Thoracic aorta endothelial cell (primary cell): ENCODE data around the gene MACROD1. TPM values are rescaled to one million over a fixed set of nuclear protein-coding genes. Genes with fewer than 3 reads are reported as not detected.

Source experiments
- small RNA-seq: library from RNA; depleted of rRNA; stranded (forward); fragments of <200 nt; gene quantifications from one replicate; pipeline ENCODE3, GENCODE V24; 2012
- total RNA-seq: library from RNA; depleted of rRNA; stranded (reverse); fragments of >200 nt; gene quantifications from 2 replicates; pipeline ENCODE4 v1.2.3, GENCODE V29; 2012

Gene MACROD1, protein sequence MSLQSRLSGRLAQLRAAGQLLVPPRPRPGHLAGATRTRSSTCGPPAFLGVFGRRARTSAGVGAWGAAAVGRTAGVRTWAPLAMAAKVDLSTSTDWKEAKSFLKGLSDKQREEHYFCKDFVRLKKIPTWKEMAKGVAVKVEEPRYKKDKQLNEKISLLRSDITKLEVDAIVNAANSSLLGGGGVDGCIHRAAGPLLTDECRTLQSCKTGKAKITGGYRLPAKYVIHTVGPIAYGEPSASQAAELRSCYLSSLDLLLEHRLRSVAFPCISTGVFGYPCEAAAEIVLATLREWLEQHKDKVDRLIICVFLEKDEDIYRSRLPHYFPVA
- 12.4 and 18.5 TPM in 2 replicates for total RNA-seq

DNA sequence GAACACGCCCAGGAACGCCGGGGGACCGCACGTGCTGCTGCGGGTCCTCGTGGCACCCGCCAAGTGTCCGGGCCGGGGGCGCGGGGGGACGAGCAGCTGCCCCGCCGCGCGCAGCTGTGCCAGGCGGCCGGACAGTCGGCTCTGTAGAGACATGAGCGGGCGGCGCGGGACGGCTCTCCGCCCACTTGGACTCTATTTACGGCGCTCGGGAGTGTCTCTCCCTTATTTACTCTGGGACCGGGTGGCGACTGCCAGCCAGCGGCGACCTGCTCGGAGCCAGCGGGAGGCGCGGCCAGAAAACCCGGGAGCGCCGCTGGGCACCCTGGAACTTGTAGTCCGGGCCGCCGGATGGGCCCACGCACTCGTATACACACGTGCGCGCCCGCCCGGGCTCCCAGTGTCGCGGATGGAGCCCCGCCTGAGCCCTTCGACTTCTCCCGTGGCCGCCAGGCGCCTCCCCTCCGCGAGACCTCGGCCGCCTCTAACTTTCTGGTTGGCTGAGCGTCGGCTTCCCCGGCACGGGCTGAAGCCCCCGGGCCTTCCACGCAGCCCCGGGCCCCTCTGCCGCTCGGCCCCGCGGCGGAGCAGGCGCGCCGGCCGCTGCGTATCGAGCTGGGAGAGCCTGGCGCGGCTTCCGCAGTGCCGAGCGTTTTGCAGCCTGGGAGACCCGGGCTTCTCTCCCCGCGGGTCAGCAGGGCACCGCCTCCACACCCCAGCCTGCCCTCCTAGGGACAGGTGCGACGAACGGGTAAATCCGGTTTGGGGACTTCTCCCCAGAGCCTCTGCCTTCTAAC lies at the start of gene MACROD1:
Gene MACROD1 (minus strand): TSS at position 272 of the 794 bp plus-strand sequence. CDS start 119 bp downstream, at position 153.

DNA sequence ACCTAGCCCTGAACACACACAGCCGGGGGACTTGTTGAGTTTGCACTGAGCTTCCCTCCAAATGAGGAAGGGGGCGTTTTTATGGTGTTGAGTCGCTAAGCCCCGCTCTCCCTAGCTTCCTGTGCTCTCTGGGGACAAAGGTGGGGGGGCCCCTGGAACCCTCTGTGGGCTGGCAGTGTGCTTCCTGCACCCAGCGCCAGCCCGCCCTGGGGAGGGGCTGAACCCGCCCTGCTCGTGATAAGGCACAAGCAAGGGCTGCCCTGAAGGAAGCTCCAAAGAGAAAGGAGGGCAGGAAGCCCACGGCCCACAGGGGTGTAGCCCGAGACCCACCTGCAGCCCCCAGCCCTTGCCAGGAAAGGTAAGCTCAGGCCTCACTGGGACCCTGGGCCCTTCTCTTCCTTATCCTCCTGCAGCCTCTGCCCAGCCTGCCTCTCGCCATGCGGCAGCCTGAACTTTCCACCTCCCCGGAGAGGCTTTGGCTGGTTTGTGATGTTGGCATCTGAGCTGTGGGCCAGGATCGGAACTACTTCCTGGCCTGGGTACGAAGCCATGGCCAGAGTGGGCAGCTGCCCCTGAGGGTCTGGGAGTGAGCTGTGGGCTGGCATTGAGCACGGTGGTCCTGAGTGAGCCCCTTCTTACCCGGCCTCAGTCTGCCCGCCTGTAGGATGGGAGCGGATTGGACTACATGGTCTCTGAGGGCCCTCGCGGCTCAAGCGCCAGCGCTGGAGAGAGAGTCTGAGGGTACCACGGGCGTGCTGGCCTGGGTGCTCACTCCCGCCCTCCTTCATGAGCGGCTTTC lies 40.7 kb upstream of the MACROD1 start, which contains the start of gene FERMT3:
Gene FERMT3 (plus strand): TSS at position 265 of the 799 bp plus-strand sequence. CDS start 644 bp downstream, outside the sequence.

DNA sequence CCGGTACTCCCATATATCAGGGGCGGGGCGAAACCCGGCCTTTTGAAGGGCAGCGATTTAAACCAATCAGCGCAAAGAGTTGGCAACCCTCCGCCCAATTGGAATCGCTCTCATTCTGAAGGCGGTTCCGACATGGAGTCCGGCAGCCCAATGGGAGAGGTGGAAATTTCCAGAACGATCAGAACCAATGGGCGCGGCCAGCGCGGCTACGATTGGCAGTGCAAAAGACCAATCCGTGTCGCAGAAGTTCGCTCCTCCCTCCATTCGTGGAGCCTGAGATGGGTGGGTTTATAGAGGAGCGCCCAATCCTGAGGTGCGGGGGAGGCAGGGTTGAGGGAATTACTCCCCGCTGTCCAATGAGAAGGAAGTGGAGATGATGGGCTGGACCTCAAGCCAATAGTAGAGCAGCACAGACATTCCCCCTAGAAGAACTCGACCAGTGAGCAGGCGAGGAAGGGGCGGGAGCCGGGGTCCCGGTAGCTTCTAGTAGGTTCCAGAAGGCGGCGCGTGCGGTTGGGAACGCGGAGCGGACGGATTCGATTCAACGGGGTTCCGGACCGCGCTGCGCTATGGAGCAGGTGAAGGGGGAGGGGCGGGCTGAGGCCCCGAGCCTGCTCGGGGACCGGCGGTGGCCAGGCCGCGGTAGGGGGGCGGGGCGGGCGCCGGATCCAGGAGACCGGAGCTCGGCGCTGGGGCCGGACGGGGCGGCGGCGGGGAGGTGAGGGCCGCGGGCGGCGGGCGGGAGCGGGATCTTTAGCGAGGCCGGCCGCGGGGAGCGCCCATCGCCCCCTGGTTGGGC lies 20.0 kb upstream of the MACROD1 start, which contains the start of gene STIP1:
Gene STIP1 (plus strand): TSS at position 479 of the 799 bp plus-strand sequence. CDS start 91 bp downstream, at position 570.

DNA sequence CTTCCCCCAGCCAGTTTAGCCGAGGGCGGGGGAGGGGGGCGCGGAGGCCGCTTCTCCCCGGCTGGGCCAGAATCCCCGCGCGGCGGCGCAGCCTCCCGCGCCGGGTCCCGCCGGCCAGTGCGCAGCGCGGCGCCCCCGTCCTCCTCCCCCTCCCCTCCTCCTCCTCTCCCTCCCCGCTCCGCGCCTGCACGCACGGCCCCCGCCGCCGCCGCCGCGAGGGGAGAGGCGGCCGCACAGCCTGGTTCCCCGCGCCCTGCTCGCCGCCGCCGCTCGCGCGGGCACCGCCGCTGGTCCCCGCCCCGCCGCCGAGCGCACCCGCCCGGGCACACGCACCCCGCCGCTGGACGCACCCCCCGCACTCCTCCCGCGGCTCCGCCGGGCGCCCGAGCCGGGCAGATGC lies 130.3 kb downstream of the MACROD1 start, which contains the start of gene FLRT1:
Gene FLRT1 (plus strand): TSS at position 356 of the 400 bp plus-strand sequence. CDS start 80,337 bp downstream, outside the sequence.

DNA sequence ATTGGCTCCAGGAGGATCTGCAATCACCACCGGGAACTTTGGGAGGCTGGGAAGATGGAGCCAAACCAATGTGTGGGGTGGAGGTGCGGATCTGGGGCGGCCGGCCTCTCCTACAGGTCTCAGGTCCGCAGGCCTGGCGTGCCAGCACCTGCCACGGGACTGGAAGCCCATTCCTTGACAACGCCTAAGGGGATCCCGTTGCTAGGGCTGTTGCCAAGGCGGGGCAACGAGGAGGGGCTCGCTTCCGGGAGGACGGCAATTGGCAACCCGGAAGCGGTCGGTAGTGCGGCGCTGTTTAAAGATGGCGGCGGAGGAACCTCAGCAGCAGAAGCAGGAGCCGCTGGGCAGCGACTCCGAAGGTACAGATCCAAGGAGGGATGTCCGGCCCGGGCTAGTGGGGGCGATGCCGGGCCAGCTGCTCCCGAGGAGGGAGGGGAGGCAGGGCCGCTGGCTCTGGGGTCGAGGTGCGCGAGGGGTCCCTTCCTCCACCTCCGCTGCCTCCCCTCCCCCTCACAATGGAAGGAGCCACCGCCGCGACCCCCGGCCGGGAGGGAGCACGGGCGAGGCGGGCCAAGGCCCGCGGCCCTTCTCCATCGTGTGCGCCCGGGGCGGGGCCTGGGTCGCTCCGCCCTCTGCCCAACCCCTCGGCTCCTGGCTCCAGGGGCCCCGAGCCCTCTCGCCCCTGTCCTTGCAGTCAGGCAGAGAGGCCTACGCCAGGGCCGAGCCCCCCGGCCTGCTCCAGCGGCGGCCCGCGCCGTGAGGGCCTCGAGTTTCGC lies 179.6 kb downstream of the MACROD1 start, which contains the start of gene OTUB1:
Gene OTUB1 (plus strand): TSS at position 283 of the 776 bp plus-strand sequence. CDS start 19 bp downstream, at position 302.

DNA sequence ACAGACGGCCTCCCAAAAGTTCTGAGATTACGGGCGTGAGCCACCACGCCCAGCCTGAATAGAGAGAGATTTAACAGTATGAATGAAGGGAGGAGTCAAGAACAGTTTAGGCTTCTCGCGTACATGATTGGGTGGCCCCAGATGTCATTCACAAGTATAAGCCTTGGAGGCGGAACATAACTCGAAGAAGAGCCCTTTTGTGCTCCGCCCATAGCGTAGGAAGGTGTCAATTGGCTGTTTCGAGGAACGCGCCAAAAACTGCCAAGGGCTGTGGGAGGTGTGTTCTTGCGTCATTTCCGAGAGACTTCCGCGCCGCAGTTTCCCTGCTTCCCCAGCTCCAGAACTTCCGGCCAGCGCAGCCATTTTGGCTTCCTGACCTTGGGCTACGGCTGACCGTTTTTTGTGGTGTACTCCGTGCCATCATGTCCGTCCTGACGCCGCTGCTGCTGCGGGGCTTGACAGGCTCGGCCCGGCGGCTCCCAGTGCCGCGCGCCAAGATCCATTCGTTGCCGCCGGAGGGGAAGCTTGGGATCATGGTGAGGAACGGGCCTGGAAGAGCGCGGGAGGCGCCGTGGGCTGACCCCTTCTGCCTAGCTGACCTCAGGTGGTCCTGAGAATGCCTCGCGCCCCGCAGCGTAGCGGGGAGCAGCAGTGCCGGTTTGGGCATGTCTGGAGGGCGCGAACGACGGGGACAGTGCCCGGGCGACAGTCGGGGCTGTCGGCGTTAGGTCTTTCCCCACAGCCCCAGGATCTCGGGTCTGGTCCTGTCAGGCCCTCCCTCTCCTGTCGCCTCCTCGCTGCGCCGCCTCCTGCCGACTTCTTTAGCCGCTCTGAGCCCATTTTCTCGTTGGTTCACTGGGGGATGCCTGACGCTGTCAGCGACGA lies 191.4 kb downstream of the MACROD1 start, which contains the start of gene COX8A:
Gene COX8A (plus strand): TSS at position 362 of the 885 bp plus-strand sequence. CDS start 61 bp downstream, at position 423.

Small RNA genes within 50 kb of the gene (small RNA-seq; reads per million reads assigned to genes)
- not detected for gene RNU6-45P

Other genes starting within 250 kb of the MACROD1 start
- gene RCOR2, start 248.9 kb downstream of the MACROD1 start, total RNA-seq: 0.36 and 0.40 TPM in 2 replicates
- gene NAA40, start 227.1 kb downstream of the MACROD1 start, total RNA-seq: 19.8 and 23.0 TPM in 2 replicates
- 188 and 250 TPM in 2 replicates for gene COX8A, start 191.5 kb downstream of the MACROD1 start, total RNA-seq
- gene OTUB1, start 179.7 kb downstream of the MACROD1 start, total RNA-seq: 41.8 and 53.3 TPM in 2 replicates
- not detected in 2 replicates for gene FLRT1, start 130.2 kb downstream of the MACROD1 start, total RNA-seq
- 247 and 273 TPM in 2 replicates for gene STIP1, start 20.1 kb upstream of the MACROD1 start, total RNA-seq
- 124 and 138 TPM in 2 replicates for gene FERMT3, start 40.6 kb upstream of the MACROD1 start, total RNA-seq
- gene TRPT1, start 60.1 kb upstream of the MACROD1 start, total RNA-seq: 18.2 and 22.8 TPM in 2 replicates
- gene NUDT22, start 60.2 kb upstream of the MACROD1 start, total RNA-seq: 27.9 and 34.0 TPM in 2 replicates
- gene DNAJC4, start 64.4 kb upstream of the MACROD1 start, total RNA-seq: 8.1 and 8.9 TPM in 2 replicates
- gene VEGFB, start 68.5 kb upstream of the MACROD1 start, total RNA-seq: 11.0 and 14.8 TPM in 2 replicates
- gene FKBP2, start 75.0 kb upstream of the MACROD1 start, total RNA-seq: 23.8 and 34.0 TPM in 2 replicates
- 258 and 294 TPM in 2 replicates for gene PPP1R14B, start 80.8 kb upstream of the MACROD1 start, total RNA-seq
- gene PLCB3, start 85.4 kb upstream of the MACROD1 start, total RNA-seq: 61.2 and 61.6 TPM in 2 replicates
- 49.2 and 51.7 TPM in 2 replicates for gene BAD, start 118.6 kb upstream of the MACROD1 start, total RNA-seq
- 9.1 and 9.7 TPM in 2 replicates for gene GPR137, start 119.7 kb upstream of the MACROD1 start, total RNA-seq
- gene KCNK4, start 125.2 kb upstream of the MACROD1 start, total RNA-seq: 0.07 TPM in 1 of 2 replicates, not detected in the other
- gene CATSPERZ, start 134.2 kb upstream of the MACROD1 start, total RNA-seq: 0.27 and 0.57 TPM in 2 replicates
- gene ESRRA, start 139.4 kb upstream of the MACROD1 start, total RNA-seq: 26.4 and 27.5 TPM in 2 replicates
- 172 and 196 TPM in 2 replicates for gene TRMT112, start 151.4 kb upstream of the MACROD1 start, total RNA-seq
- gene PRDX5, start 152.0 kb upstream of the MACROD1 start, total RNA-seq: 108 and 151 TPM in 2 replicates
- 1.1 and 1.9 TPM in 2 replicates for gene CCDC88B, start 174.1 kb upstream of the MACROD1 start, total RNA-seq
- gene RPS6KA4, start 193.0 kb upstream of the MACROD1 start, total RNA-seq: 35.1 and 49.9 TPM in 2 replicates